IMR-90 (cell line): ENCODE data around the gene GALNT7.

Experiments used
- BHLHE40 ChIP-seq: fragments of 150-350 bp; IDR thresholded peaks from 2 replicates; pipeline ENCODE4 v1.6.1; 2016; ENCODE audit warnings: mild to moderate bottlenecking, low read depth, low read length
- CTCF ChIP-seq: conservative IDR thresholded peaks from 2 replicates; pipeline ENCODE4 v1.5.1; 2012; ENCODE audit warnings: mild to moderate bottlenecking, low read depth, low read length, improper control_type of control experiment
- ELK1 ChIP-seq: fragments of 150-350 bp; IDR thresholded peaks from 2 replicates; pipeline ENCODE4 v1.6.1; 2016; ENCODE audit warnings: low read depth, mild to moderate bottlenecking, low read length, moderate library complexity, borderline replicate concordance
- POLR2A ChIP-seq: IDR thresholded peaks from 2 replicates; pipeline ENCODE4 v1.6.1; 2012; ENCODE audit warnings: mild to moderate bottlenecking, low read depth, low read length

DNA sequence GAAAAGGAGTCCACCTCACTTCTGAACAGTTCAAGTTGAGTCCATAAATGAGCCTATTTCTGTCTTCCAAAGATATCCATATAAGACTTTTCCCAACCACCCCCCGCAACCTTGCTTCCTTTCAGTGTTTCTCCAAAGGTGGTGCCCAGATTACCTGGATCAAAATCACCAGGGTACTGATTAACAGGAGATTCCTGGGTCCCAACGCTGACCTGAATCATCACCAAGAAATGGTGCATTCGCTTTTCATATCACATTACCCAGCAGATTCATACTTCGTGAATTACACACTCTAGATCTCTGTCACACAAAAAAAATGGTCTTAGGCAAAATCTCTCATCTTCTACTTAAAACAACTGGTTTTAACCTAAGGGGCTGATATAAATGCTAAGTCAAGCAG is 2.1 kb upstream of the GALNT7 start:
- no peak for TF ChIP-seq POLR2A
- no peak for TF ChIP-seq CTCF
- TF ChIP-seq BHLHE40, result no peak
- TF ChIP-seq ELK1, result no peak
